ENCODE data around the gene SMC3.
"Not testable (repeated sequence)": the region's sequence is repeated elsewhere in the genome, so short reads cannot be mapped to it uniquely, and the experiment has no call there.

Gene SMC3

GRCh38 chr10:110628161-110628560 lies 60.7 kb downstream of the SMC3 start:
- no peak for DNase-seq

GRCh38 chr10:110629680-110630191 lies 62.2 kb downstream of the SMC3 start:
- DNase-seq = no peak

- DNase-seq = no peak
These were observed 64.4 kb downstream of the SMC3 start for GRCh38 chr10:110631934-110632333.

GRCh38 chr10:110632591-110633215 lies 65.2 kb downstream of the SMC3 start:
- DNase-seq = no peak

GRCh38 chr10:110634527-110635209 lies 67.2 kb downstream of the SMC3 start:
- no peak for DNase-seq

- DNase-seq = no peak
These were observed 69.1 kb downstream of the SMC3 start for GRCh38 chr10:110636572-110636931.

- no peak for DNase-seq
These were observed 69.5 kb downstream of the SMC3 start for GRCh38 chr10:110636932-110637557.

GRCh38 chr10:110637558-110638053 lies 70.1 kb downstream of the SMC3 start:
- DNase-seq = no peak

- DNase-seq = no peak
These were observed 70.8 kb downstream of the SMC3 start for GRCh38 chr10:110638319-110638718.

- not testable (repeated sequence) for DNase-seq
These were observed 71.6 kb downstream of the SMC3 start for GRCh38 chr10:110639046-110639445.

- DNase-seq = not testable (repeated sequence)
These were observed 72.4 kb downstream of the SMC3 start for GRCh38 chr10:110639858-110640257.

GRCh38 chr10:110641256-110641655 lies 73.8 kb downstream of the SMC3 start:
- DNase-seq = peak; percentile 54

- no peak for DNase-seq
These were observed 74.9 kb downstream of the SMC3 start for GRCh38 chr10:110642204-110643034.

- no peak for DNase-seq
These were observed 75.6 kb downstream of the SMC3 start for GRCh38 chr10:110643035-110643652.

GRCh38 chr10:110643653-110644597 lies 76.4 kb downstream of the SMC3 start, which contains the start of gene RBM20:
Gene RBM20 (plus strand): TSS chr10:110644336. CDS start chr10:110644455, 119 bp downstream.
- DNase-seq = peak; percentile 10

GRCh38 chr10:110644598-110645462 lies 77.3 kb downstream of the SMC3 start:
- DNase-seq = no peak

GRCh38 chr10:110646417-110647135 lies 79.1 kb downstream of the SMC3 start:
- no peak for DNase-seq

GRCh38 chr10:110647136-110647430 lies 79.6 kb downstream of the SMC3 start:
- DNase-seq = no peak

GRCh38 chr10:110648692-110649346 lies 81.3 kb downstream of the SMC3 start:
- no peak for DNase-seq

Data from stimulated activated naive CD4-positive, alpha-beta T cell treated with Interleukin-2 at 50 U/mL for 16 hours (primary cell).